ENCODE measurements around the gene ARHGAP29. TPM values are rescaled to one million over a fixed set of nuclear protein-coding genes. Genes with fewer than 3 reads are reported as not detected.
A peak's percentile ranks its signal among the peaks of the same experiment; 100 is the strongest.

Gene ARHGAP29
- total RNA-seq, 1 experiment from 2014 or later, result 197 TPM

DNA sequence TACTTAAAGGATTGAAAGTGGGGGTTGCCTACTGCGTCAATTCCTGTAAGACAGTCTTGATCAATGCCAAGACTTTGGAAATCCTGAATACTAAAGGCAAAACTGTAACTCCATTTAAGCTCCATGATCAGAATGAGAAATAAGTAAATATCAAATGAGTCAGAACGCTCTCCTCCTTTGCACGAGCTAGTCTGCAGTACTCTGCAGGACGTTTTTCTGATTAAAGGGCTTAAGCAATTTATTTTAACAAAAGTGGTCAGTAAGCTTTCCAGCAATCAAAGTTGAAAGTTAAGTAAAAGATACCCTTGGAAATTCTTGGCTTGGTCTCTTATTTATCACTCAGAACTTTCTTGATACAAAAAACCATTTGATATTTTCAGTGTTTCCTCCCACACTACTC is 35.7 kb upstream of the ARHGAP29 start:
- no peaks in the 10 kb centered on the region for H3K27me3 ChIP-seq (ENCODE audit: control insufficient read depth, insufficient read depth, low read length)
- no peaks in the 10 kb centered on the region for H3K9me3 ChIP-seq (ENCODE audit: control insufficient read depth, insufficient read depth, low read depth, low read length)
- no peaks in the 10 kb centered on the region for H3K36me3 ChIP-seq (ENCODE audit: control insufficient read depth, insufficient read depth, low read length)
- ChIA-PET CTCF (no interaction called here), POLR2A (no interaction called here)
- ATAC-seq (no peak), DNase-seq (ENCODE audit: low read depth, low spot score) (no peak)
- BruUV-seq (replicated peaks), result no TSS peak
- in situ Hi-C loops (cut with HindIII; ENCODE audit: low pct_unique_long_range_greater_than_20kb, low sequenced_read_pairs) (no loop called here), intact Hi-C loops (cut with micrococcal nuclease; ENCODE audit: unreplicated experiment) (no loop called here)
- no peak overlapping the region for H3K4me3 ChIP-seq (ENCODE audit: low read depth in 2 of 2, low read length in 2 of 2)
- no peaks in the 10 kb centered on the region; the same call in 1 of the 2 replicates for H3K4me1 ChIP-seq (ENCODE audit: control insufficient read depth, insufficient read depth, low read length)
- 0 out of 2 replicates have a peak overlapping the region, but pooled peaks have one; percentile 7 for H3K27ac ChIP-seq (ENCODE audit: low read length)
- TF ChIP-seq SIN3A (IDR thresholded peaks at IDR 0.05; ENCODE audit: borderline replicate concordance, insufficient read depth, low read depth, low read length), result no peak
- no peak for TF ChIP-seq TCF7L2 (IDR thresholded peaks at IDR 0.05; ENCODE audit: low read depth, low read length)
- TF ChIP-seq, protein P1, sequence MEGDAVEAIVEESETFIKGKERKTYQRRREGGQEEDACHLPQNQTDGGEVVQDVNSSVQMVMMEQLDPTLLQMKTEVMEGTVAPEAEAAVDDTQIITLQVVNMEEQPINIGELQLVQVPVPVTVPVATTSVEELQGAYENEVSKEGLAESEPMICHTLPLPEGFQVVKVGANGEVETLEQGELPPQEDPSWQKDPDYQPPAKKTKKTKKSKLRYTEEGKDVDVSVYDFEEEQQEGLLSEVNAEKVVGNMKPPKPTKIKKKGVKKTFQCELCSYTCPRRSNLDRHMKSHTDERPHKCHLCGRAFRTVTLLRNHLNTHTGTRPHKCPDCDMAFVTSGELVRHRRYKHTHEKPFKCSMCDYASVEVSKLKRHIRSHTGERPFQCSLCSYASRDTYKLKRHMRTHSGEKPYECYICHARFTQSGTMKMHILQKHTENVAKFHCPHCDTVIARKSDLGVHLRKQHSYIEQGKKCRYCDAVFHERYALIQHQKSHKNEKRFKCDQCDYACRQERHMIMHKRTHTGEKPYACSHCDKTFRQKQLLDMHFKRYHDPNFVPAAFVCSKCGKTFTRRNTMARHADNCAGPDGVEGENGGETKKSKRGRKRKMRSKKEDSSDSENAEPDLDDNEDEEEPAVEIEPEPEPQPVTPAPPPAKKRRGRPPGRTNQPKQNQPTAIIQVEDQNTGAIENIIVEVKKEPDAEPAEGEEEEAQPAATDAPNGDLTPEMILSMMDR (IDR thresholded peaks at IDR 0.05), result no peak
- TF ChIP-seq POLR2AphosphoS5 (IDR thresholded peaks at IDR 0.05; ENCODE audit: low read depth, low read length), result no peak
- no peak for TF ChIP-seq REST (IDR thresholded peaks at IDR 0.05; ENCODE audit: insufficient read depth in 1 of 2, low read depth in 2 of 2, low read length in 1 of 2)

GRCh38 chr1:94272388-94272787 is 35.0 kb upstream of the ARHGAP29 start:
- Histone ChIP-seq H3K27me3 (ENCODE audit: control insufficient read depth, insufficient read depth, low read length) (no peaks in the 10 kb centered on the region), H3K27ac (ENCODE audit: low read length) (peak overlapping the region; percentile 54; the same call in 1 of the 2 replicates), H3K9me3 (ENCODE audit: control insufficient read depth, insufficient read depth, low read depth, low read length) (no peaks in the 10 kb centered on the region), H3K36me3 (ENCODE audit: control insufficient read depth, insufficient read depth, low read length) (no peaks in the 10 kb centered on the region), H3K4me1 (ENCODE audit: control insufficient read depth, insufficient read depth, low read length) (no peaks in the 10 kb centered on the region; the same call in 1 of the 2 replicates), H3K4me3 (ENCODE audit: low read depth in 2 of 2, low read length in 2 of 2) (no peak overlapping the region)
- in situ Hi-C loops (cut with HindIII; ENCODE audit: low pct_unique_long_range_greater_than_20kb, low sequenced_read_pairs) (no loop called here), intact Hi-C loops (cut with micrococcal nuclease; ENCODE audit: unreplicated experiment) (no loop called here)
- CTCF ChIA-PET, result no interaction called here
- peak; percentile 51; the same call in 1 of the 2 replicates for ATAC-seq
- TF ChIP-seq POLR2AphosphoS5 (IDR thresholded peaks at IDR 0.05; ENCODE audit: low read depth, low read length) (no peak), TCF7L2 (IDR thresholded peaks at IDR 0.05; ENCODE audit: low read depth, low read length) (no peak)
- BruUV-seq (replicated peaks), result no TSS peak
- POLR2A ChIA-PET, result no interaction called here
- DNase-seq (ENCODE audit: low read depth, low spot score), result no peak

GRCh38 chr1:94271373-94271772 is 34.0 kb upstream of the ARHGAP29 start:
- CTCF ChIA-PET, result no interaction called here
- Histone ChIP-seq H3K9me3 (ENCODE audit: control insufficient read depth, insufficient read depth, low read depth, low read length) (no peaks in the 10 kb centered on the region), H3K36me3 (ENCODE audit: control insufficient read depth, insufficient read depth, low read length) (no peaks in the 10 kb centered on the region), H3K27me3 (ENCODE audit: control insufficient read depth, insufficient read depth, low read length) (no peaks in the 10 kb centered on the region), H3K4me3 (ENCODE audit: low read depth in 2 of 2, low read length in 2 of 2) (no peak overlapping the region), H3K27ac (ENCODE audit: low read length) (no peak overlapping the region), H3K4me1 (ENCODE audit: control insufficient read depth, insufficient read depth, low read length) (no peaks in the 10 kb centered on the region; the same call in 1 of the 2 replicates)
- no peak for DNase-seq (ENCODE audit: low read depth, low spot score)
- TF ChIP-seq TCF7L2 (IDR thresholded peaks at IDR 0.05; ENCODE audit: low read depth, low read length), result no peak
- TF ChIP-seq POLR2AphosphoS5 (IDR thresholded peaks at IDR 0.05; ENCODE audit: low read depth, low read length), result no peak
- no peak for TF ChIP-seq REST (IDR thresholded peaks at IDR 0.05; ENCODE audit: insufficient read depth in 1 of 2, low read depth in 2 of 2, low read length in 1 of 2)
- TF ChIP-seq, protein P1 (IDR thresholded peaks at IDR 0.05), result no peak
- no peak for TF ChIP-seq SIN3A (IDR thresholded peaks at IDR 0.05; ENCODE audit: borderline replicate concordance, insufficient read depth, low read depth, low read length)
- in situ Hi-C loops (cut with HindIII; ENCODE audit: low pct_unique_long_range_greater_than_20kb, low sequenced_read_pairs) (no loop called here), intact Hi-C loops (cut with micrococcal nuclease; ENCODE audit: unreplicated experiment) (no loop called here)
- BruUV-seq (replicated peaks), result no TSS peak
- POLR2A ChIA-PET, result no interaction called here
- no peak for ATAC-seq

Data from Panc1 (cell line).